Frontal cortex (tissue), 4 donors: ENCODE data around the gene HEATR5B. TPM values are rescaled to one million over a fixed set of nuclear protein-coding genes. Genes with fewer than 3 reads are reported as not detected.
A peak's percentile ranks its signal among the peaks of the same experiment; 100 is the strongest.

Experiments
- DNase-seq, 2 donors: peaks; one replicate each; pipeline ENCODE4 v3.0.0; 2012; ENCODE audit warnings: low spot score in 2 of 2
- FAIRE-seq: peaks from 2 replicates; lab custom pipeline; 2012; peaks lifted over from hg19 to GRCh38; lab: Jason Lieb, UNC
- total RNA-seq: library from RNA; depleted of rRNA; stranded (reverse); fragments of >200 nt; gene quantifications from one replicate; pipeline ENCODE4 v1.2.3, GENCODE V29; 2014
- donor health status: control.
- donor health status: control.
- donor health status: control.

HEATR5B gene
- 125 TPM for total RNA-seq

DNA sequence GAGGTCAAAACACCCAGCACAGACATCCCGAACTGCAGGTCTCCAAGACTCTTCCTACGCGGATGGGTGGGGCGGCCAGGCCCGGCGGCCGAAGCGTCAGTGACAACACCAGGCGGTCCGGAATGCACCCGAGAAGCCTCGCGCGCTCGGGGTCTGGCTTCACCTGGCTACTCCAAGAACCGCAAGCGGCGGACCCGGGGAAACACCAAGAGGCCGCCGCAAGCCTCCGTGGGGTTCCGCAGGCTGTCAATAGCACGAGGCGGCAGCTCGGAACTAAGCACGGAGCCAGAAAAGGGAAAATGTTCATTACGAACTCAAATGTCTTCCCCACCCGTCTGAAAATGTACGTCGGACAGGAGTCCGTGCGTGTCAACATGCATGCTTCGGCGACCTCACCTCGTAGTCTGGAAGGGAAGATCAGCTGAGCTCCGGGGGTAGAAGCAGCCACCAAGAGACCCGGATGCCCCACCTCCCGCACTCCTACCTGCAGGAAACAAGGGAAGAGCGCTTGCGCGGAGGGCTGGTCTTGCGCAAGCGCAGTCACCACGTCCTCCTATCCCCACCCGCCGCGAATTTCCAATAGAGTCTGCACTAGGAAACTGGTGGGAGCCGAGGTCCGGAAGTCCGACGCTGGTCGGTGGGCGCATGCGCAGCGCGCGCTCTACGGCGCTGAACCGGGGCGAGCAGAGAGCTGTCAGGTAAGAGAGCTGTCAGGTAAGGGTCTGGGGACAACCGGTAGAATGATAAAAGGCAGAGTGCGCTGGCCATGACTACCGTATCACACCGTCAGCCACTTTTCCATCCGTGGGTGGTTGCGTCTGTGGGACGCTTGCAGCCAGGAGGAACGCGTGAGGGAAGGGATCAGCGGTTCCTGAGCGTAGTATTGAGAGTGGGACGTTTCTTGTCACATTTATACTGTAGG, at the start of gene HEATR5B, which contains the start of gene GPATCH11:
HEATR5B (minus strand) TSS at position 500 of the 922 bp plus-strand sequence. CDS start 958 bp downstream, outside the sequence.
GPATCH11 (plus strand) TSS at position 646 of the 922 bp plus-strand sequence. CDS start 3,864 bp downstream, outside the sequence.
- no peak for FAIRE-seq
- DNase-seq: peak; percentile 81 to 94

DNA sequence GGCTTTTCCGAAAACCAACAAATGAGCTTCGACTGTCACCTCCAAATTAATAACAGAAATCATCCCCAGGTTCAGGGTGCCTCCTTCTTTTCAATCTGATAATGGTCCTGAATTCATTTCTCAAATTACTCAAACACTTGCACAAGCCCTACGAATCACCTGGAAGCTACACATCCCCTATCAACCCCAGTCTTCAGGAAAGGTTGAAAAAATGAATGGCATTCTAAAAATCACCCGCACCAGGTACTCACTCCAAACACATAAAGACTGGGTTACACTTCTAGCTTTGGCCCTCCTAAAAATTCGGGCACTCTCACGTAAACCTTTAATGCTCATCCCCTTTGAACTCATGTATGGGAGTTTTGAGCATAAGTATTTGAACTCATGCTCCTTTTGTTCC, 48.7 kb upstream of the HEATR5B start:
- no peak for DNase-seq
- no peak for FAIRE-seq

DNA sequence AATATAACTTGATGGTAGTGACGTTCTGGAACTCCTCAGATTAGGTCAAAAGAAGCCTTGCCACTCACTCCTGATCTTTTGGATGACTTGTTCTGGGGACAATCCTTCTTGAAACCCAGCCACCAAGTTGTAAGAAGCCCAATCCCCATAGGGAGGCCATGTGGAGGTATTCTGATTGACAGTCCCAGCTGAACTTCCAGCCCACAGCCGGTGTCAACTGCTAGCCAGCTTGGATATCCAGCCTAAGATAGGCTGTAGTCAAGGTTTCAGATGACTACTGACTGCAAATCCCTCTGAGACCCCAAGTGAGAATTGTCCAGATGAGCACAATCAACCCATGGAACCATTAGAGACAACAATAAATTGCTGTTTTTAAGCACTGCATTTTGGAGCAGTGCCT, 41.2 kb upstream of the HEATR5B start:
- FAIRE-seq (no peak), DNase-seq (no peak)

DNA sequence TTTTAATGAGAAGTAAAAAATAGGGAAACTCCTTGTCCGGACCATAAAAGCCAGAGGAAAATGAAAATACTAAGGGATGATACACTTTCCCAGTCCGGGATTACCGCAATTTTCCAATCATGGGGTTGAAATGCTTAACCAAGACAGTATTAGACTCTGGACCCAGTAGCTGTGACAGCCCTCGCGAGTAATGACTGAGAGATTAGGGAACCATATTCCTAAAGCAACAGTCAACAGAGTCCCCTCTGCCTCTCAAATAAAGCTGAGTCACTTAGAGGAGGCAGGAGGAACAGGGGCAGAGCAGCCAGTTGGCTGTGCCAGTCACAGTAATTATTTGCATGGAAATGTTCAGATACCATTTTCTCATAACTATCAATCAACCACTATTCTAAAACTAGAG, 35.0 kb upstream of the HEATR5B start:
- DNase-seq (no peak), FAIRE-seq (no peak)

GRCh38 chr2:37117566-37117965, 33.4 kb upstream of the HEATR5B start:
- DNase-seq (no peak), FAIRE-seq (no peak)

DNA sequence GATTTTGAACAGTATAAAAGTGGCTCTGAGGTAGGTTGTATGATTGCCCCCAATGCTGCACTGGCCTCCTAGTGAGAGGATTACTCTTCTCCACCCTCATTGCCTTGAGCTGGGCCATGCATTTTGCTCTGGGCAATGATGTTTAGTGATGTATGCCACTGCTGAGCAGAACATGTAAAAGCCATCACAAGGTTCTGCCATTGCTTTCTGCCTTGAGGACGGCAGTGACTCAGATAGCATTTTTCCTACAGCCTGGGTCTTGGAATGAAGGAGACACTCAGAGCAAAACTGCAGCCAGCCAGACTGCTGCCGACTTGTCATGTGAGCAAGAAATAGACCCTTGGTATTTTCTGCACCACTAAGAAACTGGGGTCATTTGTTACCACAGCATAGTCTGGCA, 27.8 kb upstream of the HEATR5B start:
- FAIRE-seq: no peak
- no peak for DNase-seq

DNA sequence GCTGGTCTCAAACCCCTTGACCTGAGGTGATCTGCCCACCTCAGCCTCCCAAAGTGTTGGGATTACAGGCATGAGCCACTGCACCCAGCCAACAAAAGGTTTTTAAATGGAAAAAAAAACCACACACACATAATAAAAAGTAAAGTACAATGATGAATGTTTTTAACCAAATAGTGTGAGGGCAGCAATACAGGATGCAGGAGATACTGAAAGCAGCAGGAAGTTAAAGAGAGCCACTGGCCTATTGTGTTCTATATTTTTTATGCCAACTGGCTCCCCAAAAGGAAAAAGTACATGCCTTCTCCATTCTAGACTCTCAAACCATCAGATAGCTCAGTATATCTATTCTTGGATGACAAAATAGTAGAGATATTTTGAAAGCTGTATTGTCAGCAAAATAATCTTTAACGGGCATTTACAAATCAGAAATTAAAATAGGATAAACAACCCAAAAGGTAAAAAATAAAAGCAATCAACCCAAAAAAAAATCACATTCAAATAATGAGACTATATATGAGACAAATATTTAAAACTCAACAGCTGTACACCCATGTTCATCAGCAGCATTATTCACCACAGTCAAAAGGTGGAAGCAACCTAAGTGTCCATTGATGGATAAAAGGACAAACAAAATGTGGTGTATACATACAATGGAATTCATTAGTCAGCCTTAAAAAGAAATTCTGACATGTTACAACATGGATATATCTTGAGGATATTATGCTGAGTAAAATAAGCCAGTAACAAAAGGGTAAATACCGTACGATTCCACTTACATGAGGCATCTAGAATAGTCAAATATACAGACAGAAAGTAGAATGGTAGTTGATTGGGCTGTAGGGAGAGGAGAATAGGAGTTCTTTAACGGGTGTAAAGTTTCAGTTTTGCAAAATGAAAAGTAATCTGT, 26.4 kb upstream of the HEATR5B start:
- FAIRE-seq (no peak), DNase-seq (no peak)

DNA sequence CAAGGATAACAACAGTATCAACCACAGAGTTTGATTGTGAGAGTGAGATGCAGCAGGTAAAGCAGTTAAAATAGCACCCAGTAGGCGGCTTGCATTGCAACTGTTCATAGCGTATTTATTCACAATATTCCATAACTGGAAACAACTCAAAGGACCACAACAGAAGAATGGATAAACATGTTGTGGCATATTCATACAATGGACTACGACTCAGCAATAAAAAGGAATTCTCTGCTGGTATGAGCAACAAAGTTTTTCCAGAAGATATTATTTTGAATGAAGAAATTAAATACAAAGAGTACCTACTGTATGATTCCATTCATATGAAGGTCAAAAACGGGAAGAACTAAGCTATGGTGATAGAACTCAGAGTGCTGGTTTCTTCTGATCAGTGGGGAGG, 25.4 kb upstream of the HEATR5B start:
- DNase-seq: no peak
- no peak for FAIRE-seq

GRCh38 chr2:37105150-37105549, 21.0 kb upstream of the HEATR5B start:
- no peak for FAIRE-seq
- no peak for DNase-seq

GRCh38 chr2:37104178-37104577, 20.0 kb upstream of the HEATR5B start:
- FAIRE-seq: no peak
- no peak for DNase-seq

- FAIRE-seq (no peak), DNase-seq (no peak)
Measured at GRCh38 chr2:37102588-37102987, 18.4 kb upstream of the HEATR5B start.

- DNase-seq: no peak
- FAIRE-seq: no peak
Measured at GRCh38 chr2:37100054-37100453, 15.9 kb upstream of the HEATR5B start.

DNA sequence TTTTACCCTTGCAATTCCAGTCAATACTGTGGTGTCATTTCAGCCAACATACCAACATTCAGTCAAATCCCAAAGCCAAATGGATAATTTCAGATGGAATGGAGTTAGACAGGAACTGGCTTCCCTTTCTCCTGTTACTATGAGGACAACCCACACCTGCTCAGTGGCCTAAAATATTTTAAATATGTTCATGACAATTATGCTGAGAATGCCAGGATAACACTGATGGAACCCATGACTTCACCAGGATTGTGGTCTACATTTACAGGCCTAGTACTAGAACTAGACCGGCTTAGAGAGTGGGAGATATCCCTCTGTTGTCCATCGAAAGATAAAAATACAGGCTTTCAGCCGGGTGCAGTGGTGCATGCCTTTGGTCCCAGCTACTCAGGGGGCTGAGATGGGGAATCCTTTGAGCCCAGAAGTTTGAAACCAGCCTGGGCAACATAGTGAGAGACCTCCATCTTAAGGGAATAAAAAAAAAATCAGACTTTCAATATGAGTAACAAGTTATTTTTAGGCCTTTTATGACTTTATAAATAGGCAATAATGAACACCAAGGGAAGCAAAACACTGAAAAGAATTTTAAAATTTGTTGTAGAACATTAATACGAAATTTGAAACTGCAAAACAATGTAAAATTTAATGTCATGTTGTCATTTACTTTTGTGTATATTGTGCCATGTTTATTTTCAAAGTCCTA, 14.4 kb upstream of the HEATR5B start:
- FAIRE-seq (no peak), DNase-seq (no peak)

DNA sequence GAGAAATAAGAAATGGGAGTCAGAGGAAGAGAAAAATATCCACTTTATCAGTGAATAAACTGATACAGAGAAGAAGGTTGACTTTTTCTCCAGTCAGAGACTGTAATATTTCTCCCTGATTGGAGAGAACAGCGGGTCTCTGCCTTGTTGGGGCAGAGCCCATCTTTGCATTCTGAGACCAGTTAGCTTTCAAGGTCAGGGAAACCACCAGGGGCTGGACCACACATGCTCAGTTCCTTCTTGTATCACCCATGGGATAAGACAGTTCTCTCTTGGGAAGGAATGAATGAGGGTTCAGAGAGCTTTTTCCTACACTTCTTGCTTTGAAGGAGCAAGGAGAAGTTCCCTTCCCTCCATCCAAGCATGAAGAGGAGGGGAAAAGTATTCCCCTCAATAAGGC, 12.4 kb upstream of the HEATR5B start:
- FAIRE-seq: no peak
- no peak for DNase-seq

DNA sequence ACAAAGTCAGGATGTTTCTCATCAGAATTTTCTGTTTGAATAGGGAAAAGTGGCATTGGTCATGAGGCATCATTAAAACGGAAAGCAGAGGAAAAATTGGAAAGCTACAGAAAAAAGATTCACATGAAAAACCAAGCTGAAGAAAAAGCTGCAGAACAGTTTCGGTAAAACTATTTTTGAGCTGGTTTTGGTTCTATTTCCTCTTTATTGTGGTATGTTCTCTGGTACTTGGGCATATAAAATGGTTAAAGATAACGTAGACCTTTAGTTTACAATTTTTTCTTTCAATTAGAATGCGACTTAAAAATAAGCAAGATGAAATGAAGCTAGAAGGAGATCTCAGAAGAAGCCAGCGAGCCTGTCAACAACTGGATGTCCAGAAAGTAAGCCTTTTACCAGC, 7.7 kb upstream of the HEATR5B start:
- FAIRE-seq (no peak), DNase-seq (no peak)

DNA sequence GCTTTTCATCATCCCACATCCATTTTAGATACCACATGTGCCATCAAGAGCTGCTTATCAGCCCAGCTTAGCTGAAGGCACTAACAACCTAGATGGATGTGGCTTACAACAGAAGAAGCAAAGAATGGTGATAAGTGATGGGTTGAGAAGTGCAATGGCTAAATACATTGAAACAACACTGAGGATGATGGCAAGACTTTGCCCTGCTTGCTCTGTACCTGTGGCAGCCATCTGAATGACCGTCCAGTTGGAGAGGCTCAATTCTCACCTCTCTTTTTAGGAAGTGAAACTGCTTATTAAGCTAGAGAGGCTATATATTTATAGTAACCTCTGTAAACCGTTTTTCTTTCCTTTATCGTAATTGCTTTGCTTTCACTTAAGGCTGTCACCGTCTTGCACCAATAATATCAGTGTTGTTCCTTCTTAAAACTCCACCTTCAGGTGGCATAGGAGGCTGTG, 5.9 kb upstream of the HEATR5B start:
- no peak for FAIRE-seq
- no peak for DNase-seq

- FAIRE-seq: no peak
Measured at GRCh38 chr2:37085731-37086147, 1.6 kb upstream of the HEATR5B start.

GRCh38 chr2:37084797-37085196, 625 bp upstream of the HEATR5B start:
- FAIRE-seq: no peak
- no peak for DNase-seq

More at GRCh38 chr2:37085731-37086147, 1.6 kb upstream of the HEATR5B start:
- no peak for DNase-seq

- FAIRE-seq: no peak
- no peak for DNase-seq
Measured at GRCh38 chr2:37080689-37081088, 3.5 kb downstream of the HEATR5B start.

DNA sequence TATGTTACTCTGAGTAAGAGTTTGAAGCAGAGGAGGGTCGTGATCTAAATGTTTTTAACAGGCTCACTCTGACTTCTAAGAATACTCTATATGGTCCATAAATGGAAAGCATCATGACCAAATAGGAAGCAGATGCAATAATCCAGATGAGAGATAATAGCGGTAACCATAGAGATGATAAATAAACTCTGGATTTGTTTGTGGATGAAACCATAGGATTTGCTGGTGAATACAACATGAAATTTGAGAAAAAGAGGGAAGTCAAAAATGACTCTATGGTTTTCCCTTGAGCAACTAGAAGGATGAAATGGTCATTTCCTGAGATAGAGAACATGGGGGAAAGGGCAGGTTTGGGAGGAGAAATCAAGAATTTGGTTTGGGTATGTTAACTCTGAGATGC, 3.9 kb downstream of the HEATR5B start:
- no peak for FAIRE-seq
- DNase-seq: no peak
